Right ventricle myocardium inferior (tissue), 1 donor: Measurements from ENCODE around the gene DNAJB8. TPM values are rescaled to one million over a fixed set of nuclear protein-coding genes. Genes with fewer than 3 reads are reported as not detected.

Source experiments
- ATAC-seq: fragments of 200-7000 bp; cut with Tn5 transposase; one replicate; pipeline ENCODE4 v1.9.1; 2020; ENCODE audit warnings: mild to moderate bottlenecking, moderate library complexity
- DNase-seq: peaks from one replicate; pipeline ENCODE4 v3.0.0; 2021; ENCODE audit errors: missing footprints
- intact Hi-C: fragments of 100-400 bp; cut with DNase I; formaldehyde crosslinking; loops from one replicate; pipeline ENCODE4 v1.11.0; 2022
- long read RNA-seq: library from polyadenylated mRNA; unstranded; transcript quantifications from one replicate; pipeline ENCODE4 v2.0.0, GENCODE V29; 2021
- total RNA-seq: library from RNA; stranded (reverse); fragmentation: NEBNext Ultra II Directional; extraction: Animal tissue kit (Norgen Biotek cat#: 25700); gene quantifications from one replicate; pipeline ENCODE4 v1.2.1, GENCODE V29; 2021
- donor health status: DM: no; HTN: yes; CAD: no; lungs with severe emphysema.

DNAJB8 gene
- total RNA-seq: not detected
- long read RNA-seq: 0 reads

GRCh38 chr3:128466840-128467541, at the start of gene DNAJB8:
Gene DNAJB8, minus strand, starts transcription at chr3:128466890. Its CDS starts 3,645 bp downstream, at chr3:128463245.
- intact Hi-C loops: no loop called here
- DNase-seq (no peak), ATAC-seq (no peak)

DNA sequence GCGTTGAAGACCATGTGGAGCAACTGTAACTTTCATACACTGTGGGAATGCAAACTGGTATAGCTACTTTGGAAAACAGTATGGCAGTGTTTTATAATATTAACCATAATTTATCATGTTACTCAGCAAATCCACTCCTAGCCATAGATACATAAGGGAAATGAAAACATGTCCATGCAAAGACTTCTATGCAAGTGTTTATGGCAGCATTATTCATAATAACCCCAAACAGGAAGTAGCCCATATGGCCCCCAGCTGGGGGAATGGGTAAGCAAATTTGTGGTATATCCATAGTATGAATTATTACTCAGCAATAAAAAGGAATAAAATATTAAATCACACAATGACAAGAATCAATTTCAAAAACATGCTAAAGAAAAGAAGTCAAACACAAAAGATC, 49.3 kb upstream of the DNAJB8 start:
- DNase-seq (no peak), ATAC-seq (no peak)
- intact Hi-C loops: no loop called here

GRCh38 chr3:128508852-128509251, 42.2 kb upstream of the DNAJB8 start:
- no peak for DNase-seq
- ATAC-seq: no peak
- intact Hi-C loops: no loop called here

- no peak for ATAC-seq
- intact Hi-C loops: no loop called here
- no peak for DNase-seq
Measured at GRCh38 chr3:128506754-128507153, 40.1 kb upstream of the DNAJB8 start.

- intact Hi-C loops: no loop called here
- no peak for ATAC-seq
- no peak for DNase-seq
Measured at GRCh38 chr3:128505771-128506170, 39.1 kb upstream of the DNAJB8 start.

GRCh38 chr3:128504963-128505730, 38.5 kb upstream of the DNAJB8 start:
- DNase-seq (no peak), ATAC-seq (no peak)
- intact Hi-C loops: no loop called here

GRCh38 chr3:128504533-128504915, 37.8 kb upstream of the DNAJB8 start:
- intact Hi-C loops: no loop called here
- DNase-seq: no peak
- no peak for ATAC-seq

GRCh38 chr3:128503751-128504532, 37.3 kb upstream of the DNAJB8 start:
- no peak for ATAC-seq
- intact Hi-C loops: no loop called here
- DNase-seq: peak; percentile 64

GRCh38 chr3:128503164-128503651, 36.5 kb upstream of the DNAJB8 start:
- DNase-seq (no peak), ATAC-seq (no peak)
- intact Hi-C loops: no loop called here

DNA sequence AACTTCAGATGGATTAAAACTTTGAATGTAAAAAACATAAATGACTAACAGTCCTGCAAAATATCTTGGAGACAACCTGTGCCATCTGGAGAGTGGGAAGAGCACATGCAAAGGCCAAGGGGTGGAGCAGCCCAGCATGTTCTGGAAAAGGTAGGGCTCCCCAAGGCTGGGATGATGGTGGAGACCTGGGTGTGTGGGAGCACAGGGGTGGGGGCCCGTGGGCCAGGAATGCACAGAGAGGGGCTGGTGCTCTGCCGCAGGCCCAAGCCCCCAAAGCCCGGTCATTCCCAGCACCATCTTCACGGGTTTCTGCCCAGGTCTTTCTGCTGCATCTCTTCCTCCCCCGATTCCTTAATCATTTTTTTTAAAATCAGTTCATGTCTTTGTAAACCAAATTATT, 36.0 kb upstream of the DNAJB8 start:
- DNase-seq (no peak), ATAC-seq (no peak)
- intact Hi-C loops: no loop called here

DNA sequence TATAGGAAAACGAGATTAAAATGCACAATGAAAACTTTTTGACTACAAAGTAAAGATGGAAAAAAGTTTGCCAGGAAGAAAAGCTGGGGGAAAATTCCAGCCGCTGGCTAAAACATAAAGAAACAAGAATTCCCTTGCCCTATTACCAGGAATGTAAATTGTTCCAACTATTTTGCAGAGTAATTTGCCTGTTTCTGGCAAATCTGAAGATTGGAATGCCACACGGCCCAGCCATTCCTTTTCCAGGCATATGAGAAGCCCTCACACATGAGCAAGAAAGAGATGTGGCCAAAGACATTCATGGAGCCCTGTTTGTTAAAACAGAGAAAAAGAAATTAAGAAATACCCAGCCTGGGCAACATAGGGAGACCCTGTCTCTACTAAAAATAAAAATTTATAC, 34.7 kb upstream of the DNAJB8 start:
- DNase-seq: no peak
- intact Hi-C loops: no loop called here
- ATAC-seq: no peak

GRCh38 chr3:128500556-128500955, 33.9 kb upstream of the DNAJB8 start:
- intact Hi-C loops: no loop called here
- DNase-seq: no peak
- ATAC-seq: no peak

- intact Hi-C loops: loop anchor here (2.0 to 5.0 kb wide), 6 partner anchors 35 to 402 kb away; no protein-coding TSS in a partner anchor
- ATAC-seq (no peak), DNase-seq (no peak)
Measured at GRCh38 chr3:128499724-128500275, 33.1 kb upstream of the DNAJB8 start.

DNA sequence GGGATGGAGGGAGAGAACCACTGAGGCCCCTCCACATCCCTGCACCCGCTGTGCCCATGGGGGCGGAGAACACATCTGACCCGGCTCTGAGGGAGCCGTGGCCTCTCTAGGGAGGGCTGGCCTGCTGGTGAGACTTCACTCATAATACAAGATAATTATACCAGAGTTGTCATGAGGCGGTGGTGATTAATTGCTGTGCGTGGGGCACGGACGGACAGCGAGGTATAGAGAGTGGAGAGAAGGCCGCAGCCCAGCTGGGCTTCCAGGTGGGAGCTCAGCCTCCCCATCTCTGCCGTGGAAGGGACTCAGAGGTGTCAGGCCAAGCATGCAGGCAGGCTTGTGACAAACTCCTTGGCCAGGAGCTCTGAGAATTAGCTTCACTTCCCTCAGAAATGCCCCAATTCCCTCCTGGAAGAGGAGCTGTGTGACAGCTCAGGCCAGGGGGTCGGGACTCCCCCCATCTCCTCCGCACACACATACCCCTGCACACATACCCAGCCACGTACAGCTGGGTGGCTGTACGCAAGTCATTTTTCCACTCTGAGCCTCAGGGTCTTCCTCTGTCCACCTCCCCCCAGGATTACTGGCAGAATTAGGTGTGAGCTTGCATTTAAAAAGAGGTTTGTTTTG, 32.3 kb upstream of the DNAJB8 start:
- intact Hi-C loops: loop anchor here (2.0 to 5.0 kb wide), 6 partner anchors 34 to 402 kb away; no protein-coding TSS in a partner anchor
- ATAC-seq: no peak
- no peak for DNase-seq

DNA sequence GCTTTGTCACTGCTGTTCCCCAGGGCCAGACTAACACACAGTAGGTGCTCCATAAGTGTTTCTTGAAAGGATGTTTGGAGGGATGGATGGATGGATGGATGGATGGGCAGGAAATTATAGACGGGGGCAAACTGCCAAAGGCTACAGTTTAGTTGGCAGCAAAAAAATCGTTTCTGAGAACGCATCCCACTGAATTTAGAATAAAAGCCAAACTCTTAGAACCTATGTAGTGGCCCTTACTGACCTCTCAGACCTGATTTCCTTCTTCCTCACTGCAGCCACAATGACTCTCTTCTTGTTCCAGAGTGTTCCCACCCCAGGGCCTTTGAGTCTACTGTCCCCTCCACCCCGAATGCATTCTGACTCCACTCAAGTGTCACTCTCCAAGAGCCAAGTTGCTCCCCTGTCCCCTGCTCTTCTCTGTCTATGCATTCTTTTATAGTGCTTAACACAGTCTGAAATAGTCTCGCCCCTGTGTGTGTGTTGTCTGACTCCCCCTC, 31.5 kb upstream of the DNAJB8 start:
- DNase-seq (no peak), ATAC-seq (no peak)
- intact Hi-C loops: loop anchor here (2.0 to 5.0 kb wide), 6 partner anchors 33 to 401 kb away; no protein-coding TSS in a partner anchor

DNA sequence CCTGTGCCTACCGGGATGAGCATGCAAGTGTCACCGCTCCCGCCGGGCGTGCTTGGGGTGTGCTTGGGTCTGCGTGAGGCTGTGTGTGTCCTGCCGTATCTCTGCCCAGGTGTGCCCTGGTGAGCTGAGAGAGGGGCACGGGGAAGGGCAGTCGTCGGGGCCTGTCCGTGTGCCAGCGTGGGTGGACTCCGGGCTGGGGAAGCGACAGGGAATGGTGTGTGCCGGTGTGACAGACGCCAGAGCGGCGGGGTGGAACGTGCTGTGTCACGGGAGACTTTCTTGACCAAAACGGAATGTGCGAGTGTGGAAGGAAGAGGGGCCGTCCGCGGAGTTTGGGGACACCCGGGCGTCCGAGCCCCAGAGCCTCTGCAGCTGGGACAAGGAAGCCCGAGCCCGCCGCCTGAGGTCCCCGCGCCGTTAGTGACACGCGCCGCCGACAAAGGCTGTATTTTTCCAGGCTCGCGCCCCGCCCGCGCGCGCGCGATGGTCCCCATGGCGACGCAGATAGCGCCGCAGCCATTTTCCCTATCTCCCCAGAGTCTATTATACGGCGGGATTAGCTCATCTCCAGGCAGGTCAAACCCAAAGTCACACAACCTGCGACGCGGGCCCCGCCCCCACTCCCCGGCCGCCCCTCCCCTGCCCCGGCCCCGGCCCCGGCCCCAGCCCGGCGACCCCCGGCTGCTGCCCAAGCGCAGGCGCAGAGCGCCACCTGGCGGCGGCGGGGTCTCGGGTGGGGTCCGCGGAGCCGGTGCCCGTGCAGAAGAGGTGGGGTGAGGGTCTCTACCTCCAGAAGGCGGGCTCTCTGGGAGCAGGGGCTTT, 30.8 kb upstream of the DNAJB8 start:
- ATAC-seq: peak; percentile 60
- intact Hi-C loops: loop anchor here (2.0 to 5.0 kb wide), 7 partner anchors 33 to 400 kb away; no protein-coding TSS in a partner anchor
- peak; percentile 82 for DNase-seq

- DNase-seq (peak; percentile 72), ATAC-seq (no peak)
- intact Hi-C loops: loop anchor here (2.0 to 5.0 kb wide), 6 partner anchors 69 to 399 kb away; no protein-coding TSS in a partner anchor
Measured at GRCh38 chr3:128496602-128497304, 30.1 kb upstream of the DNAJB8 start.
